Measurements from ENCODE around the gene SRSF2. TPM values are rescaled to one million over a fixed set of nuclear protein-coding genes. Genes with fewer than 3 reads are reported as not detected.
A peak's percentile ranks its signal among the peaks of the same experiment; 100 is the strongest.
"Not testable (repeated sequence)": the region's sequence is repeated elsewhere in the genome, so short reads cannot be mapped to it uniquely, and the experiment has no call there.

SRSF2 gene
- polyA plus RNA-seq, 3 donors = 337 to 388 (median 377) TPM

GRCh38 chr17:76748657-76749056 is 11.5 kb upstream of the SRSF2 start:
- no peak for DNase-seq

- no peak for DNase-seq
Measured at GRCh38 chr17:76747716-76748363, 10.7 kb upstream of the SRSF2 start.

GRCh38 chr17:76745785-76746184 is 8.7 kb upstream of the SRSF2 start:
- not testable (repeated sequence) for DNase-seq

GRCh38 chr17:76744747-76745146 is 7.6 kb upstream of the SRSF2 start:
- DNase-seq = no peak

GRCh38 chr17:76742958-76743357 is 5.8 kb upstream of the SRSF2 start:
- DNase-seq = no peak

GRCh38 chr17:76740329-76741118 is 3.4 kb upstream of the SRSF2 start:
- DNase-seq = no peak

GRCh38 chr17:76739568-76740115 is 2.5 kb upstream of the SRSF2 start:
- DNase-seq = not testable (repeated sequence)

GRCh38 chr17:76738468-76738850 is 1.3 kb upstream of the SRSF2 start:
- no peak for DNase-seq

- DNase-seq = peak; percentile 93
Measured at GRCh38 chr17:76737676-76738467, 741 bp upstream of the SRSF2 start, which contains the start of gene MFSD11. Gene MFSD11 (plus strand): TSS chr17:76738119. CDS start chr17:76738353, 234 bp downstream.

- DNase-seq = peak; percentile 65
Measured at GRCh38 chr17:76736349-76737081, 616 bp downstream of the SRSF2 start.

GRCh38 chr17:76735586-76736348 is 1.4 kb downstream of the SRSF2 start:
- DNase-seq = no peak

GRCh38 chr17:76735006-76735405 is 2.1 kb downstream of the SRSF2 start:
- no peak for DNase-seq

- DNase-seq = no peak
Measured at GRCh38 chr17:76734080-76734840, 2.9 kb downstream of the SRSF2 start.

- no peak for DNase-seq
Measured at GRCh38 chr17:76733618-76733957, 3.5 kb downstream of the SRSF2 start.

- DNase-seq = no peak
Measured at GRCh38 chr17:76732734-76733617, 4.2 kb downstream of the SRSF2 start.

- DNase-seq = not testable (repeated sequence)
Measured at GRCh38 chr17:76731800-76732733, 5.1 kb downstream of the SRSF2 start.

- DNase-seq = no peak
Measured at GRCh38 chr17:76727745-76728456, 9.2 kb downstream of the SRSF2 start.

Data from renal pelvis (tissue), 4 donors.